Cardiac muscle cell (in vitro differentiated cells and primary cell): Measurements from ENCODE around the gene FAM120B. TPM values are rescaled to one million over a fixed set of nuclear protein-coding genes. Genes with fewer than 3 reads are reported as not detected.
"Not testable (repeated sequence)": the region's sequence is repeated elsewhere in the genome, so short reads cannot be mapped to it uniquely, and the experiment has no call there.

ENCODE experiments used
- DNase-seq, 2 donors: peaks; one replicate each; pipeline versions ENCODE4 v3.0.0 to v3.0.0-alpha.2; 2010 to 2017; ENCODE audit warnings: low read depth in 1 of 2, low spot score in 1 of 2
- H3K27ac ChIP-seq: fragments of 200-600 bp; sonication (generic); 2 replicates; pipeline ENCODE4 v1.5.1; 2016
- H3K27me3 ChIP-seq: fragments of 200-600 bp; sonication (generic); 2 replicates; pipeline ENCODE4 v1.6.0; 2016; ENCODE audit warnings: control low read depth
- H3K36me3 ChIP-seq: fragments of 200-600 bp; sonication (generic); 2 replicates; pipeline ENCODE4 v1.5.1; 2016; ENCODE audit warnings: control low read depth
- H3K4me1 ChIP-seq: fragments of 200-600 bp; sonication (generic); 2 replicates; pipeline ENCODE4 v1.8.1; 2017; ENCODE audit warnings: low read depth, mild to moderate bottlenecking, mixed run types
- H3K4me3 ChIP-seq: fragments of 200-600 bp; sonication (generic); 2 replicates; pipeline ENCODE4 v1.5.1; 2016; ENCODE audit warnings: mild to moderate bottlenecking
- H3K9me3 ChIP-seq: fragments of 200-600 bp; sonication (generic); 2 replicates; pipeline ENCODE4 v1.5.1; 2017; ENCODE audit warnings: low read depth, mild to moderate bottlenecking, control low read depth
- polyA plus RNA-seq: library from polyadenylated mRNA; unstranded; fragments of >200 nt; fragmentation: Nextera tagmentation; extraction: Ambion mirVana; gene quantifications from 2 replicates; pipeline ENCODE4 v1.2.1, GENCODE V29; 2016
- total RNA-seq: library from RNA; depleted of rRNA; stranded (reverse); fragments of >200 nt; gene quantifications from 2 replicates; pipeline ENCODE4 v1.2.3, GENCODE V29; 2016
- TF ChIP-seq, protein P1 (sequence below): IDR thresholded peaks from 2 replicates; pipeline ENCODE4 v1.5.1; 2012; ENCODE audit warnings: low read depth, mild to moderate bottlenecking, low read length

Gene FAM120B
- total and polyA plus RNA-seq, 2 experiments from 2014 or later, result 13.2 to 24.9 TPM

DNA sequence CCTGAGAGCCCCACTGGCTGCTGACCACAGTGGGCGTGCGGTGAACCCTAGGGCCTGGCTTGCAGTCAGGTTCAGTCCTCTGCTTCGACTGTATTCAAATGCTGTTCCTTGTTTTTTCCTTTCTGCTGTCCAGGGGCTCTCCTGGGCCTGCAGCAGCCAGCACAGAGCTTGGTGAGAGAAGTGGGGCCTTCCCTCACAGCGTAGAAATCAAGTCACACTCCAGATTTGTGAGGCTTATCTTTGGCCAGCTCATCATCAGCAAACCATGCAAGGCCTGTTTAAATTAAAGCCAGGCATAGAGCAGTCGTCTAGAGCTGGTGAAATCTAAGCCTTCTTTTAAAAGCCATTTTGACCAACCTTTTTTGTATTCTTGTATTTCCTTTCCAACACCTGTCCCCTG is 8.4 kb downstream of the FAM120B start:
- Histone ChIP-seq H3K27ac (peak overlapping the region; percentile 77), H3K36me3 (no peaks in the 10 kb centered on the region)
- TF ChIP-seq, protein P1, sequence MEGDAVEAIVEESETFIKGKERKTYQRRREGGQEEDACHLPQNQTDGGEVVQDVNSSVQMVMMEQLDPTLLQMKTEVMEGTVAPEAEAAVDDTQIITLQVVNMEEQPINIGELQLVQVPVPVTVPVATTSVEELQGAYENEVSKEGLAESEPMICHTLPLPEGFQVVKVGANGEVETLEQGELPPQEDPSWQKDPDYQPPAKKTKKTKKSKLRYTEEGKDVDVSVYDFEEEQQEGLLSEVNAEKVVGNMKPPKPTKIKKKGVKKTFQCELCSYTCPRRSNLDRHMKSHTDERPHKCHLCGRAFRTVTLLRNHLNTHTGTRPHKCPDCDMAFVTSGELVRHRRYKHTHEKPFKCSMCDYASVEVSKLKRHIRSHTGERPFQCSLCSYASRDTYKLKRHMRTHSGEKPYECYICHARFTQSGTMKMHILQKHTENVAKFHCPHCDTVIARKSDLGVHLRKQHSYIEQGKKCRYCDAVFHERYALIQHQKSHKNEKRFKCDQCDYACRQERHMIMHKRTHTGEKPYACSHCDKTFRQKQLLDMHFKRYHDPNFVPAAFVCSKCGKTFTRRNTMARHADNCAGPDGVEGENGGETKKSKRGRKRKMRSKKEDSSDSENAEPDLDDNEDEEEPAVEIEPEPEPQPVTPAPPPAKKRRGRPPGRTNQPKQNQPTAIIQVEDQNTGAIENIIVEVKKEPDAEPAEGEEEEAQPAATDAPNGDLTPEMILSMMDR, result no peak

DNA sequence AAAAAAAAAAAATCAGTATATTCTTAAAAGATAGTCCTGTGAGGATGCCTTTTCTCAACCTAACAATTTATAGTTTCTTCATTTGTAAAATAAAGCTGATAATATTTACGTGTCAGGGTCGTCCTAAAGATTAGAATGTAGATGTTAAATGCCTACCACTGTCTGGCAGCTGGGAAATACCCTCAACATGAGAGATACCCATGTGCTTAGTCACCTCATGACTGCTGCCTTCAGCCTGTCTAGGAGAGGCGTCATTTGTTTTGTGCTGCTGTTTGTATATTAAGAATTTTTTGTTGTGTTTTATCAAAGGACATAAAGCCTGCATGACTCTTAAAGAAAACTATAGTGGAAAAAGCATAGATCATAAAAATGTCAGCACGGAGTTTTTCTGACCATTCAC is 9.5 kb downstream of the FAM120B start:
- H3K9me3 ChIP-seq, result no peaks in the 10 kb centered on the region
- no peak for DNase-seq
- TF ChIP-seq, protein P1, result no peak

More for the DNA sequence above, 8.4 kb downstream of the FAM120B start:
- Histone ChIP-seq H3K4me1 (peaks cover 20% of the 10 kb centered on the region), H3K4me3 (no peak overlapping the region), H3K27me3 (no peaks in the 10 kb centered on the region), H3K9me3 (no peaks in the 10 kb centered on the region)
- DNase-seq, result no peak

DNA sequence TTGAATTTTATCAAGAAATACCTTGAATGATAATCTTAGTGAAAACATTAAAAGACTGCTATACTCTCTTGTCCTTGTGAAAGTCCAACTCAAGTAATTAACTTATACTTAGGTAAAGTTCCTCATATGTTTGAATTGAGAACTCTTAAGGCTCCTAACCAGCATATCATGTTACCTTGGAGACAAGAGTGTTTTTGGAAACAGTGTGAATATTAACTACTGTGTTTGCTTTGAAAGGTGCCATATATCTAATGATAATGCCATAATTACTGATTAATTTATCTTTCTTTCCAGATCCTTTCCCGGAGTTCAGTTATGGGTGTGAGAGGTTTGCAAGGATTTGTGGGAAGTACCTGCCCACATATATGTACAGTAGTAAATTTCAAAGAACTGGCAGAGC is 10.5 kb downstream of the FAM120B start:
- no peak overlapping the region for H3K27ac ChIP-seq
- H3K4me1 ChIP-seq, result peaks cover 20% of the 10 kb centered on the region
- H3K4me3 ChIP-seq, result no peak overlapping the region
- H3K9me3 ChIP-seq, result no peaks in the 10 kb centered on the region
- no peaks in the 10 kb centered on the region for H3K36me3 ChIP-seq
- TF ChIP-seq, protein P1, result no peak
- no peaks in the 10 kb centered on the region for H3K27me3 ChIP-seq
- DNase-seq, result no peak

More for the DNA sequence above, 9.5 kb downstream of the FAM120B start:
- H3K4me3 ChIP-seq, result no peak overlapping the region
- peaks cover 20% of the 10 kb centered on the region for H3K4me1 ChIP-seq
- no peaks in the 10 kb centered on the region for H3K27me3 ChIP-seq
- no peak overlapping the region for H3K27ac ChIP-seq
- no peaks in the 10 kb centered on the region for H3K36me3 ChIP-seq

DNA sequence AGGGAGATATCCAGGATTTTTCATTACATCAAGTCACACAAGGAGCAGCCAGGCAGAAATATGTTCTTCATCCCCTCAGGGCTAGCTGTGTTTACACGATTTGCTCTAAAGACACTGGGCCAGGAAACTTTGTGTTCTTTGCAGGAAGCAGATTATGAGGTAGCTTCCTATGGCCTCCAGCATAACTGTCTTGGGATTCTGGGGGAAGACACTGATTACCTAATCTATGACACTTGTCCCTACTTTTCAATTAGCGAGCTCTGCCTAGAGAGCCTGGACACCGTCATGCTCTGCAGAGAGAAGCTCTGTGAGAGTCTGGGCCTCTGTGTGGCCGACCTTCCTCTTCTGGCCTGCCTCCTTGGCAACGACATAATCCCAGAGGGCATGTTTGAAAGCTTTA is 11.2 kb downstream of the FAM120B start:
- no peak for DNase-seq
- Histone ChIP-seq H3K4me1 (peaks cover 20% of the 10 kb centered on the region), H3K27ac (no peak overlapping the region), H3K36me3 (no peaks in the 10 kb centered on the region), H3K27me3 (no peaks in the 10 kb centered on the region), H3K4me3 (no peak overlapping the region), H3K9me3 (no peaks in the 10 kb centered on the region)
- TF ChIP-seq, protein P1, result no peak

DNA sequence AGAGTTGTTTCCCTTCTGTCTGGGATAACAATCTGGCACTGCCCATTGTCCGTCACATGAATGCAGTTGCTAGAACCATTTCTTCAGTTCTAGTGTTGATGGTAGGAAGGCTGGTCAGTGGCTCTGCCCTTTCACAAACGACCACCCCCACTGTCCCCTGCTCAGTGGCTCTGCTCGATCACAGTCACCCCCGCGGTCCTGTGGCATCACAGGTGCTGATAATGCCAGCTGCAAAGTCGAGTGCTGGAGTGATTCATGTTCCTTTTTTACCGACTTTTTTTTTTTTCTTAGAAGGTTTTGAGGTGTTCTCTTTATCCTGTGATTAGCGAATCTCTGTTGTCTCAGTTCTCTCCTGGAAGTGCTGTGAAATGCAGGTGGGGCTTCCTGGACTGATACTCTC is 22.8 kb downstream of the FAM120B start:
- DNase-seq, result no peak
- no peaks in the 10 kb centered on the region for H3K27me3 ChIP-seq
- no peak overlapping the region for H3K27ac ChIP-seq
- peaks cover 32% of the 10 kb centered on the region for H3K36me3 ChIP-seq
- H3K4me3 ChIP-seq, result no peak overlapping the region
- H3K4me1 ChIP-seq, result no peaks in the 10 kb centered on the region
- H3K9me3 ChIP-seq, result no peaks in the 10 kb centered on the region
- TF ChIP-seq, protein P1, result no peak

DNA sequence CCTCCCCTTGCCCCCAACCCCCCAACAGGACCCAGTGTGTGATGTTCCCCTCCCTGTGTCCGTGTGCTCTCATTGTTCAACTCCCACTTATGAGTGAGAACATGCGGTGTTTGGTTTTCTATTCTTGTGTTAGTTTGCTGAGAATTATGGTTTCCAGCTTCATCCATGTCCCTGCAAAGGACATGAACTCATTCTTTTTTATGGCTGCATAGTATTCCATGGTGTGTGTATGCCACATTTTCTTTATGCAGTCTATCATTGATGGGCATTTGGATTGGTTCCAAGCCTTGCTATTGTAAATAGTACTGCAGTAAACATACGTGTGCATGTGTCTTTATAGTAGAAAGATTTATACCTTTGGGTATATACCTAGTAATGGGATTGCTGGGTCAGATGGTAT is 28.6 kb downstream of the FAM120B start:
- not testable (repeated sequence) for H3K9me3 ChIP-seq, DNase-seq, H3K27me3 ChIP-seq

More for the DNA sequence above, 28.6 kb downstream of the FAM120B start:
- H3K27ac ChIP-seq, H3K4me1 ChIP-seq, H3K4me3 ChIP-seq: not testable (repeated sequence)
- peaks cover 26% of the 10 kb centered on the region for H3K36me3 ChIP-seq
